ENCODE data around the gene LRRC1.

DNA sequence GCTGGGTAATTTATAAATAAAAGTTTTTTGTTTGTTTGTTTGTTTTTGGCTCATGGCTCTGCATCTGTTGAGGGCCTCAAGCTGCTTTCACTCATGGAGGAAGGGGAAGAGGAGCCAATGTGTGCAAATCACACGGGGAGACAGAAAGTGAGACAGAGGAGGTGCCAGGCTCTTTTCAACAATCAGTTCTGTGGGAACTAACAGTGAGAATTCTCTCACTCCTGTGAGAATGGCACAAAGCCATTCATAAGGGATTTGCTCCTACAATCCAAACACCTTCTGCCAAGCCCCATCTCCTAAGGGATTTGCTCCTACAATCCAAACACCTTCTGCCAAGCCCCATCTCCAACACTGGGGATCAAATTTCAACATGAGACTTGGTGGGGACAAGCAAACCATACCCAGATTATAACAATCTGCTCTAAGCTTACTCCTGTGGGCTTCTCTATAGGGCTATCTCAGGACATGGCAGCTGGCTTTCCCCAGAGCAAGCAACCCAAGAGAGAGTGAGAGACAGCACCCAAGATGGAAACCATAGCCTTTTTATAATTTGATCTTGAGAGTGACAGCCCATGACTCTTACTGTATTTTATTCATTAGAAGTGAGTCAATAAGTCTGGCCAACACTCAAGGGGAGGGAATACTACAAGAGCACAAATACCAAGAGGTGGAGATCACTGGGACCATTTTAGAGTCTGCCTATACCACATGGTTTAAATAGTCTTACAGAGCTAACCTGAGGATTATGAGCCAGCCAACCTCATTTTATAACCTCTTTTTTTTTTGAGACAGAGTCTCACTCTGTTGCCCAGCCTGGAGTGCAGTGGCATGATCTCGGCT is 22.8 kb upstream of the LRRC1 start:
- TF ChIP-seq KDM1A (IDR thresholded peaks at IDR 0.05; ENCODE audit: borderline replicate concordance, low read length) = no peak
- TF ChIP-seq CEBPB (IDR thresholded peaks at IDR 0.05; ENCODE audit: low read depth, low read length) = no peak
- TF ChIP-seq CTCF (IDR thresholded peaks at IDR 0.05; ENCODE audit: control extremely low read depth in 1 of 3, insufficient read depth in 1 of 3, low read depth in 1 of 3, low read length in 3 of 3) = no peak
- TF ChIP-seq POLR2A (IDR thresholded peaks at IDR 0.05; ENCODE audit: control extremely low read depth in 1 of 2, low read depth in 2 of 2, low read length in 2 of 2) = no peak
- TF ChIP-seq USF2 (IDR thresholded peaks at IDR 0.05; ENCODE audit: low read length) = no peak
- TF ChIP-seq MAFK (IDR thresholded peaks at IDR 0.05; ENCODE audit: low read depth, low read length) = no peak
- TF ChIP-seq ATF2 (IDR thresholded peaks at IDR 0.05; ENCODE audit: low read length) = no peak
- TF ChIP-seq POLR2AphosphoS5 (IDR thresholded peaks at IDR 0.05; ENCODE audit: low read depth, low read length) = no peak
- TF ChIP-seq GTF2F1 (IDR thresholded peaks at IDR 0.05; ENCODE audit: borderline replicate concordance, low read depth, low read length) = no peak
